H1 (cell line): ENCODE data around the gene LSM4. TPM values are rescaled to one million over a fixed set of nuclear protein-coding genes. Genes with fewer than 3 reads are reported as not detected.
A peak's percentile ranks its signal among the peaks of the same experiment; 100 is the strongest.

ENCODE experiments used
- CTCF ChIA-PET: fragments of 300-600 bp; sonication (Branson Sonifier 250); formaldehyde crosslinking; loops from one replicate; lab custom pipeline; 2021; ENCODE audit not compliant: partially characterized antibody; lab: Charles Lee
- POLR2A ChIA-PET: fragments of 300-600 bp; sonication (Branson Sonifier 250); formaldehyde crosslinking; loops from one replicate; lab custom pipeline; 2021; ENCODE audit warnings: inconsistent platforms; ENCODE audit not compliant: partially characterized antibody; lab: Charles Lee
- DNase-seq, 2 experiments: peaks; one replicate each; pipeline versions ENCODE4 v3.0.0 to v3.0.0-alpha.2; 2010 to 2022; ENCODE audit warnings: low spot score in 2 of 2, low read depth in 1 of 2, mixed read lengths in 1 of 2
- FAIRE-seq: peaks from 2 replicates; lab custom pipeline; 2011; peaks lifted over from hg19 to GRCh38; lab: Jason Lieb, UNC
- H2AFZ ChIP-seq: 2 replicates; pipeline ENCODE4 v1.8.1; 2012; ENCODE audit warnings: low read length, inconsistent platforms
- H2AK5ac ChIP-seq: 2 replicates; pipeline ENCODE4 v1.6.1; 2013; ENCODE audit warnings: low read depth, low read length
- H2BK120ac ChIP-seq: replicated peaks from 2 replicates; pipeline ENCODE3; 2013; ENCODE audit warnings: low read depth, low read length, inconsistent platforms
- H2BK12ac ChIP-seq: 2 replicates; pipeline ENCODE4 v1.6.1; 2013; ENCODE audit warnings: low read depth, low read length
- H2BK15ac ChIP-seq: 2 replicates; pipeline ENCODE4 v1.6.1; 2013; ENCODE audit warnings: low read length
- H2BK20ac ChIP-seq: 2 replicates; pipeline ENCODE4 v1.6.1; 2013; ENCODE audit warnings: low read length
- H2BK5ac ChIP-seq: 2 replicates; pipeline ENCODE4 v1.6.1; 2013; ENCODE audit warnings: low read depth, low read length
- H3K14ac ChIP-seq: 2 replicates; pipeline ENCODE4 v1.6.1; 2013; ENCODE audit warnings: inconsistent platforms; ENCODE audit not compliant: insufficient read length
- H3K18ac ChIP-seq: 2 replicates; pipeline ENCODE4 v1.6.1; 2013; ENCODE audit warnings: low read length; ENCODE audit errors: extremely low read depth
- H3K23ac ChIP-seq: 2 replicates; pipeline ENCODE4 v1.6.1; 2013; ENCODE audit warnings: inconsistent platforms; ENCODE audit not compliant: insufficient read length
- H3K23me2 ChIP-seq: 2 replicates; pipeline ENCODE4 v1.6.1; 2013; ENCODE audit warnings: low read depth, low read length
- H3K27ac ChIP-seq: 2 replicates; pipeline ENCODE4 v1.6.1; 2011; ENCODE audit warnings: low read depth, low read length, inconsistent platforms
- H3K27me3 ChIP-seq, 4 experiments: replicated peaks in 1 of 4; 1 replicate in 1 of 4; 2 replicates in 3 of 4; pipeline versions ENCODE4 v1.6.1 to v1.8.1; 2011 to 2013; ENCODE audit warnings: low read length in 3 of 4, mild to moderate bottlenecking in 3 of 4, inconsistent platforms in 2 of 4, mixed read lengths in 2 of 4, moderate library complexity in 1 of 4; ENCODE audit not compliant: control insufficient read depth in 3 of 4, insufficient read depth in 3 of 4; ENCODE audit errors: extremely low read depth in 1 of 4
- H3K36me3 ChIP-seq, 4 experiments: 2 replicates each; pipeline versions ENCODE4 v1.6.1 to v1.8.1; 2011 to 2013; ENCODE audit warnings: mild to moderate bottlenecking in 4 of 4, low read length in 3 of 4, moderate library complexity in 2 of 4, control low read depth in 1 of 4, inconsistent platforms in 1 of 4; ENCODE audit not compliant: insufficient read depth in 4 of 4, control insufficient read depth in 2 of 4
- H3K4ac ChIP-seq: replicated peaks from 2 replicates; pipeline ENCODE3; 2013; ENCODE audit warnings: low read length, low read depth, mixed read lengths, inconsistent platforms; ENCODE audit not compliant: insufficient read length
- H3K4me1 ChIP-seq, 4 experiments: replicated peaks in 1 of 4; 1 replicate in 1 of 4; 2 replicates in 3 of 4; pipeline versions ENCODE4 v1.6.1 to v1.8.1; 2011 to 2013; ENCODE audit warnings: low read length in 3 of 4, inconsistent platforms in 2 of 4, mixed read lengths in 1 of 4; ENCODE audit not compliant: insufficient read depth in 4 of 4, control insufficient read depth in 3 of 4
- H3K4me2 ChIP-seq, 2 experiments: 2 replicates each; pipeline versions ENCODE4 v1.6.1 to v1.8.1; 2011 to 2013; ENCODE audit warnings: low read depth in 2 of 2, low read length in 2 of 2, control low read depth in 1 of 2, inconsistent platforms in 1 of 2, mild to moderate bottlenecking in 1 of 2; ENCODE audit not compliant: insufficient read depth in 1 of 2
- H3K4me3 ChIP-seq, 4 experiments: fragments of 200-600, 300-600 bp in 1 of 4; sonication (generic), shearing (Covaris generic), sonication (Bioruptor Twin) in 1 of 4; 2 replicates each; pipeline versions ENCODE4 v1.5.1 to v1.8.1; 2011 to 2016; ENCODE audit warnings: low read length in 4 of 4, low read depth in 3 of 4, control low read depth in 2 of 4, inconsistent platforms in 2 of 4, mild to moderate bottlenecking in 2 of 4, mixed read lengths in 1 of 4, moderate library complexity in 1 of 4; ENCODE audit not compliant: insufficient read depth in 2 of 4; ENCODE audit errors: extremely low read depth in 1 of 4
- H3K56ac ChIP-seq: replicated peaks from 2 replicates; pipeline ENCODE3; 2013; ENCODE audit warnings: low read depth, mild to moderate bottlenecking, mixed read lengths, low read length, inconsistent platforms; ENCODE audit not compliant: insufficient read length
- H3K79me1 ChIP-seq: 2 replicates; pipeline ENCODE4 v1.6.1; 2013; ENCODE audit warnings: low read depth, low read length, control low read depth
- H3K79me2 ChIP-seq, 2 experiments: 2 replicates each; pipeline versions ENCODE4 v1.6.1 to v1.8.1; 2012 to 2013; ENCODE audit warnings: low read length in 2 of 2, mild to moderate bottlenecking in 2 of 2, inconsistent platforms in 1 of 2; ENCODE audit not compliant: insufficient read depth in 2 of 2, control insufficient read depth in 1 of 2
- H3K9ac ChIP-seq, 4 experiments: replicated peaks in 1 of 4; 1 replicate in 1 of 4; 2 replicates in 3 of 4; pipeline versions ENCODE4 v1.6.1 to v1.8.1; 2011 to 2013; ENCODE audit warnings: low read depth in 3 of 4, low read length in 3 of 4, control low read depth in 2 of 4, mild to moderate bottlenecking in 2 of 4, moderate library complexity in 2 of 4, inconsistent platforms in 1 of 4; ENCODE audit errors: extremely low read depth in 1 of 4
- H3K9me3 ChIP-seq, 2 experiments: 2 replicates each; pipeline versions ENCODE4 v1.6.1 to v1.8.1; 2012 to 2013; ENCODE audit warnings: mild to moderate bottlenecking in 2 of 2, moderate library complexity in 2 of 2, control low read depth in 1 of 2, inconsistent platforms in 1 of 2, low read depth in 1 of 2, low read length in 1 of 2, mixed read lengths in 1 of 2; ENCODE audit not compliant: insufficient read depth in 2 of 2
- H4K20me1 ChIP-seq, 2 experiments: replicated peaks in 1 of 2; 2 replicates each; pipeline versions ENCODE3 to v1.8.1; 2011 to 2013; ENCODE audit warnings: inconsistent platforms in 2 of 2, low read length in 2 of 2, mild to moderate bottlenecking in 1 of 2; ENCODE audit not compliant: insufficient read depth in 2 of 2, control insufficient read depth in 1 of 2
- H4K5ac ChIP-seq: 2 replicates; pipeline ENCODE4 v1.6.1; 2013; ENCODE audit warnings: low read length, low read depth, mixed read lengths, inconsistent platforms; ENCODE audit not compliant: insufficient read length
- H4K8ac ChIP-seq: 2 replicates; pipeline ENCODE4 v1.8.0; 2013; ENCODE audit warnings: mild to moderate bottlenecking, moderate library complexity, low read length, inconsistent platforms; ENCODE audit not compliant: insufficient read depth; ENCODE audit errors: extremely low read depth
- H4K91ac ChIP-seq: replicated peaks from 2 replicates; pipeline ENCODE3; 2013; ENCODE audit warnings: low read length, mixed read lengths, inconsistent platforms; ENCODE audit not compliant: insufficient read length
- CEBPB ChIP-seq: IDR thresholded peaks from 2 replicates; pipeline ENCODE4 v1.6.1; 2012; ENCODE audit warnings: low read depth, low read length
- EP300 ChIP-seq, 2 experiments: IDR thresholded peaks; 1 replicate in 1 of 2; 2 replicates in 1 of 2; pipeline ENCODE4 v1.6.1; 2011 to 2012; ENCODE audit warnings: low read depth in 2 of 2, low read length in 2 of 2, mild to moderate bottlenecking in 2 of 2, borderline replicate concordance in 1 of 2, inconsistent platforms in 1 of 2, moderate library complexity in 1 of 2
- MAFK ChIP-seq: IDR thresholded peaks from 2 replicates; pipeline ENCODE4 v1.6.1; 2012; ENCODE audit warnings: low read depth, mild to moderate bottlenecking, improper control_type of control experiment, low read length
- PHF8 ChIP-seq: fragments of 200-600 bp; sonication (generic); conservative IDR thresholded peaks from 2 replicates; pipeline ENCODE4 v1.7.1; 2012; ENCODE audit warnings: low read depth, mild to moderate bottlenecking, inconsistent platforms, low read length, moderate library complexity
- POLR2AphosphoS5 ChIP-seq: IDR thresholded peaks from 2 replicates; pipeline ENCODE4 v1.6.1; 2011; ENCODE audit warnings: low read depth, low read length
- WGBS, 2 experiments: shearing (Covaris generic) in 1 of 2; methylation state at CpG; one replicate each; pipeline versions ENCODE4 v1.1.6 to v1.1.7; 2013 to 2015; ENCODE audit warnings: low lambda C conversion rate in 2 of 2, mixed read lengths in 2 of 2, inconsistent platforms in 1 of 2, low coverage in 1 of 2, missing lambda C conversion rate in 1 of 2; ENCODE audit not compliant: insufficient replicate concordance in 2 of 2, insufficient coverage in 1 of 2, insufficient read length in 1 of 2; ENCODE audit errors: extremely low coverage in 1 of 2, missing lambda C conversion rate in 1 of 2; 5-methylcytosine and 5-hydroxymethylcytosine counted together
- long read RNA-seq, 2 experiments: library from RNA in 1 of 2; library from capped mRNA in 1 of 2; stranded (forward); transcript quantifications; one replicate each; pipeline ENCODE4 v2.0.0, GENCODE V29; 2021; ENCODE audit warnings: inconsistent platforms in 1 of 2
- polyA minus RNA-seq, 3 experiments: library from RNA; depleted of rRNA, polyadenylated mRNA; stranded (reverse); fragments of >200 nt; gene quantifications; 1 replicate in 2 of 3; 2 replicates in 1 of 3; pipeline ENCODE4 v1.2.3, GENCODE V29; 2011
- polyA plus RNA-seq, 7 experiments: library from polyadenylated mRNA; depleted of rRNA in 3 of 7; stranded (reverse) in 5 of 7; unstranded in 2 of 7; fragments of >200 nt in 5 of 7; fragments of 200-250 nt in 2 of 7; gene quantifications; 1 replicate in 5 of 7; 2 replicates in 1 of 7; 4 replicates in 1 of 7; pipeline versions ENCODE4 v1.2.1 to v1.2.3, GENCODE V29; 2011 to 2013; ENCODE audit warnings: missing spikeins in 2 of 7, mixed read lengths in 2 of 7
- total RNA-seq: library from RNA; stranded (reverse); fragmentation: NEBNext Ultra II Directional; extraction: Animal tissue kit (Norgen Biotek cat#: 25700); gene quantifications from 2 replicates; pipeline ENCODE4 v1.2.1, GENCODE V29; 2021
- TF ChIP-seq, protein P1 (sequence below): IDR thresholded peaks from 2 replicates; pipeline ENCODE4 v1.6.1; 2012; ENCODE audit warnings: low read length, inconsistent platforms

LSM4 gene
- total RNA-seq = 319 and 344 TPM in 2 replicates
- polyA plus RNA-seq (2011; rRNA removed) = 302 and 380 TPM in 2 replicates
- 472 TPM for polyA plus RNA-seq (2011; cell fraction: cytosol; rRNA removed)
- polyA plus RNA-seq (2011; cell fraction: nucleus; rRNA removed) = 307 TPM
- polyA plus RNA-seq (2012, experiment 1 of 2) = 245 to 329 TPM (median 314 TPM) in 4 replicates
- polyA plus RNA-seq (2012, experiment 2 of 2) = 316 TPM
- 312 TPM for polyA plus RNA-seq (2013, experiment 1 of 2)
- 316 TPM for polyA plus RNA-seq (2013, experiment 2 of 2)
- polyA minus RNA-seq (2011; rRNA and poly(A)+ RNA removed) = 47.1 and 48.2 TPM in 2 replicates
- polyA minus RNA-seq (2011; cell fraction: cytosol; rRNA and poly(A)+ RNA removed) = 90.1 TPM
- 101 TPM for polyA minus RNA-seq (2011; cell fraction: nucleus; rRNA and poly(A)+ RNA removed)
- long read RNA-seq, experiment 1, transcript LSM4-204 (4 exons, 807 nt) = minor isoform, 5 of 311 reads
- long read RNA-seq, experiment 1, transcript LSM4-203 (5 exons, 1,908 nt) = major isoform, 41 of 311 reads
- long read RNA-seq, experiment 1, partial matches to known transcripts = 256 of 311 reads
- long read RNA-seq, experiment 1, other reads (novel, unspliced or antisense) = 7 of 311 reads
- long read RNA-seq, experiment 2, partial matches to known transcripts = 29 of 31 reads
- long read RNA-seq, experiment 2, other reads (novel, unspliced or antisense) = 1 of 31 reads

DNA sequence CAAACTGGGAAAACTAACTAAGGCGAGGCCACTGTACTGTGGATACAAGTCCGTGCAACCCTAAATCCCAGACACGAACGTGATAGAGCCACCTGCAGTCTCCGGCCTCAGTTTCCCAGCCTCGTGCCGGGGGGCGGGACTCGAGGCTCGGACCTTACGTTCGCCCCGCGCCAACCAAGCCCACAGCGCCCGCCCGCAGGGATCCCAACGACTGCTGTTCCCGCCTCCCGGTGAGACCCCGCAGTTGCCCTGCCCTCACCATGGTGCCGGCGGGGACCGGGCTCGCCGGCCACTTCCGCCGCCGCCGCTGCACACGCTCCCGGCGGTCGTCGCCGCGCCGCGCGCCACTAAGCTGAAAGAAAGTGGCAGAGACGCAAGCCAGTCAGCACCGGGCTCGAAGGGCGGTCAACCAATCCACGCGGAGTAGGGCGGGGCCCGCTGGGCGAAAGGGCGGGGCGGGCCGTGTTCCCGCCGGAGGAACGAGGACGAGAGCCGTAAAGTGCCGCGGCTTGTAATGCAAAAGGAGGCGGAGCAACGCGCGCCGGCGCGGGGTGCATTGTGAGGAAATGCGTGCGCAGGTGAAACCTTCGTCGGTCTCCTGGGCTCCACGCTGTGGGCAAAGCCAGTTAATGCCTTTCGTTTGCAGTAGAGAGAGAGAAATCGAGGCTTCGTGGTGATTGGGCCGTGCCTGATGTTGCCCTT is at the start of gene LSM4:
LSM4 (minus strand) TSS at position 318 of the 702 bp plus-strand sequence; CDS start at position 262, 56 bp downstream.
- H4K5ac ChIP-seq = peak within 1 kb of the TSS; percentile 82
- H3K14ac ChIP-seq = no peak within 1 kb of the TSS
- H3K56ac ChIP-seq = peak within 1 kb of the TSS; percentile 89
- peaks cover 6 to 15% of the 10 kb centered on the region in 2 experiments for H4K20me1 ChIP-seq
- H2BK15ac ChIP-seq = 0 out of 2 replicates have a peak within 1 kb of the TSS, but pooled peaks have one; percentile 67
- H2BK20ac ChIP-seq = no peak within 1 kb of the TSS
- H3K79me1 ChIP-seq = peaks cover 15% of the 10 kb centered on the region
- peak within 1 kb of the TSS; percentile 89 to 94 (median 90) for H3K9ac ChIP-seq
- H2BK5ac ChIP-seq = peak within 1 kb of the TSS; percentile 86
- peaks cover 6 to 9% (median 7%) of the 10 kb centered on the region in 4 experiments for H3K4me1 ChIP-seq
- DNase-seq (peak; percentile 95 to 99), FAIRE-seq (no peak)
- H3K23me2 ChIP-seq = no peaks in the 10 kb centered on the region
- H3K27ac ChIP-seq = peak within 1 kb of the TSS; percentile 92
- peak within 1 kb of the TSS; percentile 25 for H3K4ac ChIP-seq
- H2BK12ac ChIP-seq = peak within 1 kb of the TSS; percentile 95
- peak within 1 kb of the TSS; percentile 70 to 82 (median 78) for H3K4me3 ChIP-seq
- ChIA-PET POLR2A (interaction anchor here (0.7 to 13.8 kb wide), 22 partner anchors 10 to 149 kb away, joined by 3 to 200 read pairs (median 4); partner anchors contain the start of genes GDF15, IQCN and JUND), CTCF (interaction anchor here (0.7 to 13.7 kb wide), 15 partner anchors 11 to 204 kb away, joined by 3 to 242 read pairs (median 6); partner anchors contain the start of genes IQCN and JUND)
- H2BK120ac ChIP-seq = no peak within 1 kb of the TSS
- peak within 1 kb of the TSS; percentile 75 for H4K91ac ChIP-seq
- no peaks in the 10 kb centered on the region for H3K9me3 ChIP-seq
- no peak within 1 kb of the TSS for H2AK5ac ChIP-seq
- no peaks in the 10 kb centered on the region for H3K27me3 ChIP-seq
- H3K23ac ChIP-seq = no peak within 1 kb of the TSS
- peaks cover 20 to 41% of the 10 kb centered on the region in 2 experiments for H3K79me2 ChIP-seq
- peak within 1 kb of the TSS; percentile 98 for H4K8ac ChIP-seq
- peak within 1 kb of the TSS; percentile 12; the same call in 1 of the 2 replicates for H2AFZ ChIP-seq
- WGBS, 2 experiments = 2% methylated on average over 66 of the region's 75 CpGs; no CpG with 5 or more reads in 1 of the 2 experiments
- peaks cover 0 to 7% (median 0%) of the 10 kb centered on the region in 4 experiments; a peak in 2 of 8 replicates for H3K36me3 ChIP-seq
- H3K4me2 ChIP-seq = peak within 1 kb of the TSS; percentile 74 to 79
- H3K18ac ChIP-seq = peak within 1 kb of the TSS; percentile 80
- TF ChIP-seq EP300 (IDR thresholded peaks at IDR 0.05; ENCODE audit: borderline replicate concordance in 1 of 2, low read depth in 2 of 2, low read length in 2 of 2) (peak in 1 of 2 experiments; percentile 74; a peak in 1 of 3 replicates), MAFK (no peak), CEBPB (peak; percentile 29; the same call in 1 of the 2 replicates), POLR2AphosphoS5 (peak; percentile 76), PHF8 (peak; percentile 91)
- TF ChIP-seq, protein P1, sequence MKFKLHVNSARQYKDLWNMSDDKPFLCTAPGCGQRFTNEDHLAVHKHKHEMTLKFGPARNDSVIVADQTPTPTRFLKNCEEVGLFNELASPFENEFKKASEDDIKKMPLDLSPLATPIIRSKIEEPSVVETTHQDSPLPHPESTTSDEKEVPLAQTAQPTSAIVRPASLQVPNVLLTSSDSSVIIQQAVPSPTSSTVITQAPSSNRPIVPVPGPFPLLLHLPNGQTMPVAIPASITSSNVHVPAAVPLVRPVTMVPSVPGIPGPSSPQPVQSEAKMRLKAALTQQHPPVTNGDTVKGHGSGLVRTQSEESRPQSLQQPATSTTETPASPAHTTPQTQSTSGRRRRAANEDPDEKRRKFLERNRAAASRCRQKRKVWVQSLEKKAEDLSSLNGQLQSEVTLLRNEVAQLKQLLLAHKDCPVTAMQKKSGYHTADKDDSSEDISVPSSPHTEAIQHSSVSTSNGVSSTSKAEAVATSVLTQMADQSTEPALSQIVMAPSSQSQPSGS = peak; percentile 16; the same call in 1 of the 2 replicates
